NCI-H2196 treated with DMSO at 0.1 percent for 48 hours (cell line): ENCODE results near the gene HTT.
A peak's percentile ranks its signal among the peaks of the same experiment; 100 is the strongest.

ENCODE experiments used
- DNase-seq: peaks from one replicate; lab custom pipeline; 2025; ENCODE audit not compliant: unreplicated experiment; lab: John Stamatoyannopoulos, UW

HTT gene

DNA sequence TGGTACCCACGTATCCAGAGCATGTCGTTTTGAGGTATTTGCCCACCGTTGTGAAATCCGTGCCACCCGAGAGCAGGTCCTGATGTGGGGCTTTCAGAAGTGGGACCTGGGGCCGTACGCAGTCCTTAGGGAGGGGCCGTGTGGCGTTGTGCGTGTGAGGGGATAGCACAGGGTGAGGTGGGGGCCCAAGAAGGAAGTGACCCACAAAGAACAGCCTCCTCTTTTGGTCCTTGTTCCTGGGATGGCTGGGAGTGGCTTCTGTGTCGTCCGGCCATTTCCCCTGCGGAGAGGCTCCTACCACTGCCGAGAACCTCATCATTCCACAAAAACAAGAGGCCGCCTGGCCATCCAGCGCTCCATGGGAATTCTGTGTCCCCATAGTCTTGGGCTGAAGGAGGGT lies 157.5 kb downstream of the HTT start:
- DNase-seq = no peak

DNA sequence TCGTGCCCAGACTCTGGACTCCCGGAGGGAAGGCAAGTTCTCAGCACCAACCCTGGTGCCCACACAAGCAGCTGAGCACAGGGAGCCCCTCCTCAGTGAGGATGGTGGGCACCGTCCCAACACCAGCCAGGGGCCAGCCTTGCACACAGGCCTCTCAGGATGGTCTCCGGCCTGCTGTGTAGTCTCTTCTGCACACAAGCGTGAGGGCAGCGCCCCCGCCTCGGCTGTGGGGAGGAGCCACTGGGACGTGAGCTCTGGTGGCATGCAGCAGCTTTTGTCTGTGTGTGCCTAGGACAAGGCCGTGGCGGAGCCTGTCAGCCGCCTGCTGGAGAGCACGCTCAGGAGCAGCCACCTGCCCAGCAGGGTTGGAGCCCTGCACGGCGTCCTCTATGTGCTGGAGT lies 158.4 kb downstream of the HTT start:
- no peak for DNase-seq

DNA sequence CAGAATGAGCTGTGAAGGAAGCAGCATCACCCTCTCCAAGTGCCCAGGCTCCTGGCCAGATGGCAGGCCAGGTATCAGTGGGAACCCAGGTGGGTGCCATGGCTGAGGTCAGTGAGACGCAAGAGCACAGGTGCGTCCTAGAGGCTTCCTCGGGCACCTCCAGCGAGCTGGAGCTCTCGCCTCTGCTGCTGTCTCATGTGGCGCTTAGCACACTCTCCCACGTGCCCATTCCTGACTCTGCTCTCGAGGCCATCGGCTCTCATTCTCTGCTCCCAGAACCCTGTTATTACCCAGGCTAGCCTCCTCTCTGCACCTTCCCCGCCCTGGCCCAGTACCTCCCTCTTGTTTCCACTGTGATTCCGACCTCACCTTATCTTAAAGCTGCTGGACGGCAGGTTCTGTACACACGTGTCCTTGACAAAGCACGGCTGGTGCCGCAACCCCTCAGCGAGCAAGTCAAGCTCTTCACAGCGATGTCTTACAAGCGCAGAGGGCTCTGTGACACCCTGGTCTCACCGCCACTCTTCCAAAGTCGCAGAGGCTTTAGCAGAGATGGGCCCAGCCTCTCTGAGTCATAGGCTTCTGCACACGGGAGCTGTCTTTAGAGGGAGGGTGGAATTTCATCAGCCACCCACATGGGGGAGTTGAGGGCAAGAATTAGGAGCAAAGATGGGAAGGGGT lies 159.1 kb downstream of the HTT start:
- no peak for DNase-seq

DNA sequence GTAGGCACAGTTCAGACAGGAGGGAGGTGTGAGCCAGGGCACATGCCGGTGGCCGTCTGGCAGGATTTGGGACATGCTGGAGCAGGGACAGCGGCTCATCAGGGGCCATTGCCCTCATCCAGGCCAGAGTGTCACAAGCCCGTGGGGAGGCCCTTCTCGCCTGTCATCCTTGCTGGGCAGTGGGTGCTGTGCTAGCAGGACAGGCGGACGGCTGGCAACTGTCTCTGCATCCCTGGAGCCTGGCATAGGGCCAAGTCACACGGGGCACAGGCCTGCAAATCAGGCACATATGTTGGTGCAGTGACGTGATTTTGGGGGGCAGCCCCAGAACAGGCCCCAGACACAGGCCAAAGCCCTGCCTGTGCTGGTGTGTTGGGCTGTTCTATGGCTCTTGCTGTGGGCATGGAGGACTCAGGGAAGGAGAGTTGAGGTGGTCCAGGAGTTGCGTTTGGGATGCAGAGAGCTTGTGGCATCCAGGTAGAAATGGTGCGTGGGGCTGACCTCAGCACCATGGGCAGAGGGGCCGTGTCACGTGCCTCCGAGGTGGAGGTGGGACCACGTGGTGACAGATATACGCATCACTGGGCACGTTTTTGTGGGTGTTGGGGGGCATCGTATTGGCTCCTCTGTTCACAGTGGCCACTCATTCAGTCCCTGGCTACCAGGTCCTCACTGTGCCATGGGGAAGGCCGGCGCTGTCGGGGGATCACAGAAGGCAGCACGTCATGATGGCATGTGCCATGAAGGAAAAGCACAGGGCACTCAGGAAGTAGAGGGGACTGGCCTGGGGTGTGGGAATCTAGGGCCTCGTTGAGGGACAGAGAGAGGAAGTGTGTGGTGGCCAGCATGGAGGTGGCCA lies 159.9 kb downstream of the HTT start:
- DNase-seq = no peak

DNA sequence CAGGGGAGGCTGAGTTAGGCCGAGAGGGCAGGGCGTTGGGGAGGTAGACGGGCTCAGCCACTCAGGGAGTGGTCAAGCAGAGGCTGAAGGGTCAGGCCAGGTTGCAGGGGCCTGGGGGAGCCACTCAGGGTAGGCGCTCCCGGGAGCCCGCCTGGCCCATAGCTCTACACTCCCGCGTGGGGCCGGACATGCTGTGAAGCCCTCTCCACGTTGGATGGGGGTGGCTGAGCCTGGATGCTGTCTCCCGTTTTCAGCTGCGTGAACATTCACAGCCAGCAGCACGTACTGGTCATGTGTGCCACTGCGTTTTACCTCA lies 160.5 kb downstream of the HTT start:
- DNase-seq = no peak

DNA sequence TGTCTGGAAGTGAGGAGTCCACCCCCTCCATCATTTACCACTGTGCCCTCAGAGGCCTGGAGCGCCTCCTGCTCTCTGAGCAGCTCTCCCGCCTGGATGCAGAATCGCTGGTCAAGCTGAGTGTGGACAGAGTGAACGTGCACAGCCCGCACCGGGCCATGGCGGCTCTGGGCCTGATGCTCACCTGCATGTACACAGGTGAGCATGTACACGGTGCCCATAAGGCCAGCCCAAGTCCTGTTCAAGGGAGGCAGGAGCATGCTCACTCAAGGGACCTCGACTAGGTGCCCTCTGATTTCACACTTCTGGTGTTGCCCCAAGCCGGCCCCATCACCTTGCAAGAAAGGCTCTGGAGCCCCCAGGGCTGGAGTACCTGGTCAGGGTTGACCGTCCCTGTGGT lies 161.1 kb downstream of the HTT start:
- no peak for DNase-seq

DNA sequence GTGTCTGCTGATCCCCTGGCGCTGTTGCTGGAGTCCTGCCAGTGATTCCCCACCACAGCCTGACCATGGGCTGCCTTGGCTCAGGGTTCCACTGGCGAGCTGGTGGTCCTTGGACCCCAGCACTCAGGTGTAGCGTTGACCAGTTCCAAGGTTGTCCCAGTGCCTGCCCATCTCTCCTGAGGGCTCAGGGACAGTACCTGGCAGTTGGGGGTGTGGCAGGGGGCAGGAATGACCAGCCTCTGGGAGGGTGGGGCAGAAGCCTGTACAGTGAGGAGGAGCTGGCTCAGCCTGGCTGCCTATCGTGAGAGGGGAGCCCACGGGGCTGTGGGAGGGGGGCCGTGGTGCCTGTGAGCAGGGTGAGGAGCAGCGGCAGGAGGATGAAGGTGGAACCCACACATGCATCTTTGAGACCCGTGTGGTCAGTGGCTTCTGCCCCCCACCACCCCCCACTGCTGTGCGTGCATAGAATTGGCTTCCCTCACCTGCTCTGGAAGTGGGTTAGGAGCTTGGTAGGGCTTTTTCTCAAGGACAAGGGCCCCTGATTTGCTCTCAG lies 161.9 kb downstream of the HTT start:
- DNase-seq = no peak

DNA sequence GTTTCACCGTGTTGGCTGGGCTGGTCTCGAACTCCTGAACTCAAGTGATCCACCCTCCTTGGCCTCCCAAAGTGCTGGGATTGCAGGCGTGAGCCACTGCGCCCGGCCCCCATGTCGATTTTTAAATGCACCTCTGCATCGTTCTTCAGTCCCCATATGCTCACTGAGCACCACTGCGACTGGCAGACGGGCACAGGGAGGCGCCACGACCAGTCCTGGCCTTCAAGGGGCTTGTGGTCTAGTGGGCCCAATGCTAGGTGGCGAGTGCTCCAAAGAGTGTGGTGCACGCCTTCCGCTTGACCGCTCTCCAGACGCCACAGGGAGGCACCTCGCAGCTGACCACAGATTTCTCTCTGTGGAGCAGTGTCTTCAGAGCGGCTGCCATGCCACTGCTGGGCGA lies 162.8 kb downstream of the HTT start:
- DNase-seq = no peak

DNA sequence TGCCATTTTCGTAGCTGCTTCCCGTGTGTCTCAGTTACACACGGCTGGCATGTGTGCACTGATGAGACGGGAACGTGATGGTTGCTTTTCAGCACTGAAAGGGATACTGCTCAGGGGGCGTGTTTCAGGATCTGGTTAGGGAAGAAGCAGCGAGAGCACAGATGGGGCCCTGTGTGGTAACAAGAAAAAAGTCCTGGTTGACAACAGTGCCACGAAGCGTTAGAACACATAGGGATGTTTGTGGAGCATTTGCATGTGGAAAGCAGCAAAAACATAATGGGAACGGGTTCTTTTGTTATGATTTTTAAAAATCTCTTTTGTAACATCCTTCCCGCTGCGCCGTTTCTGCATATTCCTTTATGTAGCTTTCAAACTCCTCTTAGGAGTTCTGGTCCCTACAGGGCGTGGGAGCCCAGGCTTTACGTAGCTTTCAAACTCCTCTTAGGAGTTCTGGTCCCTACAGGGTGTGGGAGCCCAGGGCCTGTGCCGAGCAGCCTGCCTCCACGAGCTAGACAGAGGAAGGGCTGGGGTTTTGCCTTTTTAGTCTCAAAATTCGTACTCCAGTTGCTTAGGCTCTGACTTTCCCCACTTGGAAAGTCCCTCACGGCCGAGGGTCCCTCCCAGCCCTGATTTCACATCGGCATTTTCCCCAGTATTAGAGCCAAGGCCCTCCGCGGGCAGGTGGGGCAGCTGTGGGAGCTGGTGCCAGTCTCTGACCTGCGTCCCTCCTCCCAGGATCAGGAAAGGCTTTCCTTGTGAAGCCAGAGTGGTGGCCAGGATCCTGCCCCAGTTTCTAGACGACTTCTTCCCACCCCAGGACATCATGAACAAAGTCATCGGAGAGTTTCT lies 163.5 kb downstream of the HTT start:
- DNase-seq = no peak

DNA sequence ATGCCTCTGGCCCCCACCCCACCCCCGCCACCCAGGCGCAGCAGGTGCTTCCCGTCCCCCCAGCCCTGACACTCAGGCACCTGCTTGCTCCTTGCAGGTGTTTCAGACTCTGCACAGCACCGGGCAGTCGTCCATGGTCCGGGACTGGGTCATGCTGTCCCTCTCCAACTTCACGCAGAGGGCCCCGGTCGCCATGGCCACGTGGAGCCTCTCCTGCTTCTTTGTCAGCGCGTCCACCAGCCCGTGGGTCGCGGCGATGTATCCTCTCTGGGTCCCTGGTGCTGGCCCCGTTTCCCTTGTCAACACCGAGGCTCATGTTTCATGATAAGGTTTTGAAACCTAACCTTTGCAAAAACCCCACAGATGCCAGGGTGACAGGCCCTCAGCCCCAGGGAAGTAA lies 164.2 kb downstream of the HTT start:
- no peak for DNase-seq

DNA sequence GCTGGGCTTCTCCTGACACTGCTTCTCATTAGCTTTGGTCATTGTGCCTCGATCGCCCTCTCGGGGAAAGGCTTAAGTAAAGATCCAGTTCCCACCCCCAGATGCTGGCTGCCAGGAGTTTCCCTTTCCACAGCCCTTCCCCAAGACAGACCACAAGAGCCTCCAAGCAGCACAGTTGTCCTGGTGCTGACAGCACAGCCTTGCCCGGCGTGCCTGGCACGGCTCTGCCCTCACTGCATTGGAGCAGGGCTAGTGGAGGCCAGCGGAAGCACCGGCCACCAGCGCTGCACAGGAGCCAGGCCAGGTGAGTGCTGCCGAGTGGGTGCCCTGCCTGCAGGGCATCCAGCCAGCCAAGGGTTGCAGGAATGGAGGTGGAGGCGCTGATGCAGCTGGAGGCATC lies 164.8 kb downstream of the HTT start:
- DNase-seq = no peak

DNA sequence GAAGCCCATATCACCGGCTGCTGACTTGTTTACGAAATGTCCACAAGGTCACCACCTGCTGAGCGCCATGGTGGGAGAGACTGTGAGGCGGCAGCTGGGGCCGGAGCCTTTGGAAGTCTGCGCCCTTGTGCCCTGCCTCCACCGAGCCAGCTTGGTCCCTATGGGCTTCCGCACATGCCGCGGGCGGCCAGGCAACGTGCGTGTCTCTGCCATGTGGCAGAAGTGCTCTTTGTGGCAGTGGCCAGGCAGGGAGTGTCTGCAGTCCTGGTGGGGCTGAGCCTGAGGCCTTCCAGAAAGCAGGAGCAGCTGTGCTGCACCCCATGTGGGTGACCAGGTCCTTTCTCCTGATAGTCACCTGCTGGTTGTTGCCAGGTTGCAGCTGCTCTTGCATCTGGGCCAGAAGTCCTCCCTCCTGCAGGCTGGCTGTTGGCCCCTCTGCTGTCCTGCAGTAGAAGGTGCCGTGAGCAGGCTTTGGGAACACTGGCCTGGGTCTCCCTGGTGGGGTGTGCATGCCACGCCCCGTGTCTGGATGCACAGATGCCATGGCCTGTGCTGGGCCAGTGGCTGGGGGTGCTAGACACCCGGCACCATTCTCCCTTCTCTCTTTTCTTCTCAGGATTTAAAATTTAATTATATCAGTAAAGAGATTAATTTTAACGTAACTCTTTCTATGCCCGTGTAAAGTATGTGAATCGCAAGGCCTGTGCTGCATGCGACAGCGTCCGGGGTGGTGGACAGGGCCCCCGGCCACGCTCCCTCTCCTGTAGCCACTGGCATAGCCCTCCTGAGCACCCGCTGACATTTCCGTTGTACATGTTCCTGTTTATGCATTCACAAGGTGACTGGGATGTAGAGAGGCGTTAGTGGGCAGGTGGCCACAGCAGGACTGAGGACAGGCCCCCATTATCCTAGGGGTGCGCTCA lies 165.8 kb downstream of the HTT start:
- peak; percentile 79 for DNase-seq

DNA sequence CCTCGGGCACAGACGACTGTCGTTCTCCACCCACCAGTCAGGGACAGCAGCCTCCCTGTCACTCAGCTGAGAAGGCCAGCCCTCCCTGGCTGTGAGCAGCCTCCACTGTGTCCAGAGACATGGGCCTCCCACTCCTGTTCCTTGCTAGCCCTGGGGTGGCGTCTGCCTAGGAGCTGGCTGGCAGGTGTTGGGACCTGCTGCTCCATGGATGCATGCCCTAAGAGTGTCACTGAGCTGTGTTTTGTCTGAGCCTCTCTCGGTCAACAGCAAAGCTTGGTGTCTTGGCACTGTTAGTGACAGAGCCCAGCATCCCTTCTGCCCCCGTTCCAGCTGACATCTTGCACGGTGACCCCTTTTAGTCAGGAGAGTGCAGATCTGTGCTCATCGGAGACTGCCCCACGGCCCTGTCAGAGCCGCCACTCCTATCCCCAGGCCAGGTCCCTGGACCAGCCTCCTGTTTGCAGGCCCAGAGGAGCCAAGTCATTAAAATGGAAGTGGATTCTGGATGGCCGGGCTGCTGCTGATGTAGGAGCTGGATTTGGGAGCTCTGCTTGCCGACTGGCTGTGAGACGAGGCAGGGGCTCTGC lies 166.5 kb downstream of the HTT start:
- DNase-seq = no peak

DNA sequence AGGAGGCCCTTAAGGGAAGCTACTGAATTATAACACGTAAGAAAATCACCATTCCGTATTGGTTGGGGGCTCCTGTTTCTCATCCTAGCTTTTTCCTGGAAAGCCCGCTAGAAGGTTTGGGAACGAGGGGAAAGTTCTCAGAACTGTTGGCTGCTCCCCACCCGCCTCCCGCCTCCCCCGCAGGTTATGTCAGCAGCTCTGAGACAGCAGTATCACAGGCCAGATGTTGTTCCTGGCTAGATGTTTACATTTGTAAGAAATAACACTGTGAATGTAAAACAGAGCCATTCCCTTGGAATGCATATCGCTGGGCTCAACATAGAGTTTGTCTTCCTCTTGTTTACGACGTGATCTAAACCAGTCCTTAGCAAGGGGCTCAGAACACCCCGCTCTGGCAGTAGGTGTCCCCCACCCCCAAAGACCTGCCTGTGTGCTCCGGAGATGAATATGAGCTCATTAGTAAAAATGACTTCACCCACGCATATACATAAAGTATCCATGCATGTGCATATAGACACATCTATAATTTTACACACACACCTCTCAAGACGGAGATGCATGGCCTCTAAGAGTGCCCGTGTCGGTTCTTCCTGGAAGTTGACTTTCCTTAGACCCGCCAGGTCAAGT lies 167.5 kb downstream of the HTT start:
- DNase-seq = no peak

DNA sequence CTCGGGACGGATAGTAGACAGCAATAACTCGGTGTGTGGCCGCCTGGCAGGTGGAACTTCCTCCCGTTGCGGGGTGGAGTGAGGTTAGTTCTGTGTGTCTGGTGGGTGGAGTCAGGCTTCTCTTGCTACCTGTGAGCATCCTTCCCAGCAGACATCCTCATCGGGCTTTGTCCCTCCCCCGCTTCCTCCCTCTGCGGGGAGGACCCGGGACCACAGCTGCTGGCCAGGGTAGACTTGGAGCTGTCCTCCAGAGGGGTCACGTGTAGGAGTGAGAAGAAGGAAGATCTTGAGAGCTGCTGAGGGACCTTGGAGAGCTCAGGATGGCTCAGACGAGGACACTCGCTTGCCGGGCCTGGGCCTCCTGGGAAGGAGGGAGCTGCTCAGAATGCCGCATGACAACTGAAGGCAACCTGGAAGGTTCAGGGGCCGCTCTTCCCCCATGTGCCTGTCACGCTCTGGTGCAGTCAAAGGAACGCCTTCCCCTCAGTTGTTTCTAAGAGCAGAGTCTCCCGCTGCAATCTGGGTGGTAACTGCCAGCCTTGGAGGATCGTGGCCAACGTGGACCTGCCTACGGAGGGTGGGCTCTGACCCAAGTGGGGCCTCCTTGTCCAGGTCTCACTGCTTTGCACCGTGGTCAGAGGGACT lies 168.8 kb downstream of the HTT start:
- DNase-seq = no peak

DNA sequence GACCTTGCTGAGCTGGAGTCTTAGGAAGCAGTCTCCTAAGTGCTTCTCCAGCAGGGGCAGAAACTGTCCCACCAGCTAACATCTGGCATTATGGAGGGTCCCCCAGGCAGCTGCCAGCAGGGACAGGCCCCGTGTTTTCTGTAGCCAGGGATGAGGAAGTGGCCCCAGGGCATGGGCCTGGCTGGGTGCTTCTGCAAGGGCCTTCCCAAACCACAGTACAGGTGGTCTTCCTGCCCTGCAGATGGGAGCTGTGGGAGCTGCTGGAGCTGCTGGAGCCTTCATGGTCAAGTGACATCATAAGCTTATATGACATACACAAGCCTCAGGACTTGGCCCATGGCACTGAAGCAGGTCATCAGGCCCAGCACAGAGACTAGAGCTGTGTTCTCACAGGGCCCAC lies 169.5 kb downstream of the HTT start:
- DNase-seq = no peak

DNA sequence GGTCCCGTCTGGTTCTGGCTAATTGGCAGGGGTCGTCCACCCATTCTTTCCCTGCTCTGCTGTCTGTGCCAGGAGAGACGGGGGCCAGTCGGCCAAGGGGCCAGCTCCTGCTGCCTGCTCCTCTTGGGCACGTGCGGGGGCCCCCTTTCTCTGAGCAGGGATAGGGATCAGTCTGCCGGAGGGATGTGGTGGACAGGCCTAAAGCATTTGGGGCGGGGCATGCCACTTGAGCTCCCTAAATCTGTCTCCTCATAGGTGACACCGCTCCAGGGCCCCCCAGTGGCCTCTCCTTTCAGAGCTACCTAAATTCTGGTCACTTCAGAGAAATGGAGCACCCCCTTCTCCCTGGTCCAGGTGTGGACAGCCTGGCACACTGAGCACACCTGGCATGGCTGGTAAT lies 170.3 kb downstream of the HTT start:
- no peak for DNase-seq

DNA sequence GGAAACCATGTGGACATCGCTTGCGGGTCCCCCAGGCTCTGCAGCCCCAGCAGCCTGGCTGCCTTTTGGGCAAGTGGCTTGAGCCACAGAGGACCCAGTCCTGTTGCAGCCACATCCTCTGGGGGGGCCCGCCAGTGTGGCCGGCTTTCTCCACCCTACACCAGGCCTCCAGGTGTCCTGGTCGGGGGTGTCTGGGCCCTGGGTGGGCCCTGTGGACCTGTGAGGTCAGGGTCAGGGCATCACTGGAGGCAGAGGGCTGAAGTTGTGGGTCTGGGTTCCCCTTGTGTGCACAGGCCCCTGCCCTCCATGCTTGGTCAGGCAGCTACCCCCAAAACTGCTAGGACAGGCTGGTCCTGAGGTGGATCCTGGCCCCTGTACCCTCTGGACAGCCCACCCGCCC lies 171.2 kb downstream of the HTT start:
- no peak for DNase-seq
